MM.1S (cell line): ENCODE data around the gene ARL8B.

Experiments
- DNase-seq: peaks from one replicate; pipeline ENCODE4 v3.0.0-alpha.2; 2015
- H2AFZ ChIP-seq: fragments of 300-600 bp; sonication (generic); 2 replicates; pipeline ENCODE4 v1.6.0; 2016; ENCODE audit warnings: antibody characterized with exemption, low read length
- H3F3A ChIP-seq: fragments of 300-600 bp; sonication (generic); 2 replicates; pipeline ENCODE4 v1.6.1; 2016; ENCODE audit warnings: mild to moderate bottlenecking, antibody characterized with exemption, low read length, moderate library complexity, mixed read lengths; ENCODE audit not compliant: insufficient read depth
- H3K27ac ChIP-seq: fragments of 300-600 bp; sonication (generic); 2 replicates; pipeline ENCODE4 v1.5.1; 2016; ENCODE audit warnings: mild to moderate bottlenecking, low read length
- H3K27me3 ChIP-seq: fragments of 300-600 bp; sonication (generic); replicated peaks from 2 replicates; pipeline ENCODE4 v1.6.0; 2016; ENCODE audit warnings: low read length; ENCODE audit not compliant: insufficient read depth
- H3K36me3 ChIP-seq: fragments of 300-600 bp; sonication (generic); replicated peaks from 2 replicates; pipeline ENCODE4 v1.6.1; 2016; ENCODE audit warnings: mild to moderate bottlenecking, low read length, mixed read lengths; ENCODE audit not compliant: insufficient read depth
- H3K4me1 ChIP-seq: fragments of 300-600 bp; sonication (generic); 2 replicates; pipeline ENCODE4 v1.6.1; 2016; ENCODE audit warnings: low read length, mixed read lengths
- H3K4me2 ChIP-seq: fragments of 300-600 bp; sonication (generic); 2 replicates; pipeline ENCODE4 v1.6.0; 2016; ENCODE audit warnings: low read depth, low read length
- H3K4me3 ChIP-seq: fragments of 300-600 bp; sonication (generic); 2 replicates; pipeline ENCODE4 v1.5.1; 2016; ENCODE audit warnings: low read length, mixed read lengths
- H3K79me2 ChIP-seq: fragments of 300-600 bp; sonication (generic); 2 replicates; pipeline ENCODE4 v1.6.1; 2016; ENCODE audit warnings: mixed run types, low read length, mixed read lengths
- H3K9ac ChIP-seq: fragments of 300-600 bp; sonication (generic); 2 replicates; pipeline ENCODE4 v1.6.1; 2016; ENCODE audit warnings: low read length, mixed read lengths
- H3K9me2 ChIP-seq: fragments of 300-600 bp; sonication (generic); replicated peaks from 2 replicates; pipeline ENCODE4 v1.6.1; 2016; ENCODE audit warnings: mild to moderate bottlenecking, low read length, mixed read lengths; ENCODE audit not compliant: insufficient read depth
- H3K9me3 ChIP-seq: fragments of 300-600 bp; sonication (generic); replicated peaks from 2 replicates; pipeline ENCODE4 v1.6.1; 2016; ENCODE audit warnings: mild to moderate bottlenecking, low read length, mixed read lengths; ENCODE audit not compliant: insufficient read depth
- H4K20me1 ChIP-seq: fragments of 300-600 bp; sonication (generic); 2 replicates; pipeline ENCODE4 v1.6.1; 2016; ENCODE audit warnings: mild to moderate bottlenecking, low read length, moderate library complexity, mixed read lengths; ENCODE audit not compliant: insufficient read depth
- CTCF ChIP-seq: fragments of 300-600 bp; sonication (generic); IDR thresholded peaks from 2 replicates; pipeline ENCODE4 v1.5.1; 2016; ENCODE audit warnings: antibody characterized with exemption, low read length, mixed read lengths
- EZH2 ChIP-seq: fragments of 300-600 bp; sonication (generic); optimal IDR thresholded peaks from 2 replicates; pipeline ENCODE3; 2017; ENCODE audit warnings: low read depth, mild to moderate bottlenecking, antibody characterized with exemption, low read length, mixed read lengths
- EZH2phosphoT487 ChIP-seq: fragments of 300-600 bp; sonication (generic); IDR thresholded peaks from 2 replicates; pipeline ENCODE4 v1.6.1; 2018; ENCODE audit warnings: antibody characterized with exemption, low read length

The ARL8B gene

GRCh38 chr3:5096336-5097008 is 25.6 kb upstream of the ARL8B start:
- no peak overlapping the region for H3K9ac ChIP-seq
- H3F3A ChIP-seq, result no peaks in the 10 kb centered on the region

GRCh38 chr3:5098346-5098745 is 23.7 kb upstream of the ARL8B start:
- Histone ChIP-seq H4K20me1 (no peaks in the 10 kb centered on the region), H3K27ac (no peak overlapping the region)
- TF ChIP-seq CTCF (no peak), EZH2 (no peak), EZH2phosphoT487 (no peak)

More at GRCh38 chr3:5096336-5097008, 25.6 kb upstream of the ARL8B start:
- H3K9me3 ChIP-seq, result no peaks in the 10 kb centered on the region
- H3K9me2 ChIP-seq, result no peaks in the 10 kb centered on the region
- no peak for DNase-seq
- no peak overlapping the region for H3K4me2 ChIP-seq
- H2AFZ ChIP-seq, result no peak overlapping the region
- no peaks in the 10 kb centered on the region for H4K20me1 ChIP-seq
- no peak overlapping the region for H3K4me3 ChIP-seq
- H3K27me3 ChIP-seq, result no peaks in the 10 kb centered on the region
- H3K27ac ChIP-seq, result no peak overlapping the region
- H3K79me2 ChIP-seq, result no peaks in the 10 kb centered on the region
- TF ChIP-seq CTCF, result no peak
- TF ChIP-seq EZH2phosphoT487, result no peak
- no peak for TF ChIP-seq EZH2
- H3K36me3 ChIP-seq, result no peaks in the 10 kb centered on the region
- no peaks in the 10 kb centered on the region for H3K4me1 ChIP-seq

GRCh38 chr3:5102532-5102931 is 19.6 kb upstream of the ARL8B start:
- no peak for TF ChIP-seq CTCF
- no peak for TF ChIP-seq EZH2
- no peak for TF ChIP-seq EZH2phosphoT487
- no peaks in the 10 kb centered on the region for H3K9me3 ChIP-seq
- H3K27ac ChIP-seq, result no peak overlapping the region
- no peaks in the 10 kb centered on the region for H3K9me2 ChIP-seq
- no peak overlapping the region for H2AFZ ChIP-seq
- no peaks in the 10 kb centered on the region for H3K4me1 ChIP-seq
- no peaks in the 10 kb centered on the region for H3K36me3 ChIP-seq
- H3F3A ChIP-seq, result no peaks in the 10 kb centered on the region
- no peaks in the 10 kb centered on the region for H4K20me1 ChIP-seq
- no peak overlapping the region for H3K4me3 ChIP-seq
- no peaks in the 10 kb centered on the region for H3K27me3 ChIP-seq
- no peak for DNase-seq
- H3K9ac ChIP-seq, result no peak overlapping the region
- H3K4me2 ChIP-seq, result no peak overlapping the region
- H3K79me2 ChIP-seq, result no peaks in the 10 kb centered on the region

More at GRCh38 chr3:5098346-5098745, 23.7 kb upstream of the ARL8B start:
- no peaks in the 10 kb centered on the region for H3K79me2 ChIP-seq
- no peaks in the 10 kb centered on the region for H3F3A ChIP-seq
- H3K27me3 ChIP-seq, result no peaks in the 10 kb centered on the region
- no peak overlapping the region for H3K9ac ChIP-seq
- H2AFZ ChIP-seq, result no peak overlapping the region
- no peak overlapping the region for H3K4me3 ChIP-seq
- H3K4me2 ChIP-seq, result no peak overlapping the region
- no peaks in the 10 kb centered on the region for H3K9me2 ChIP-seq
- H3K9me3 ChIP-seq, result no peaks in the 10 kb centered on the region
- DNase-seq, result no peak
- H3K4me1 ChIP-seq, result no peaks in the 10 kb centered on the region
- H3K36me3 ChIP-seq, result no peaks in the 10 kb centered on the region
